ENCODE data around the gene G3BP2. TPM values are rescaled to one million over a fixed set of nuclear protein-coding genes. Genes with fewer than 3 reads are reported as not detected.
A peak's percentile ranks its signal among the peaks of the same experiment; 100 is the strongest.

Gene G3BP2
- total and polyA plus RNA-seq, 10 of the 15 experiments (the other 5 are each of a cell fraction or from before 2014, with no cell fraction given) = 22.2 to 176 (median 102) TPM

DNA sequence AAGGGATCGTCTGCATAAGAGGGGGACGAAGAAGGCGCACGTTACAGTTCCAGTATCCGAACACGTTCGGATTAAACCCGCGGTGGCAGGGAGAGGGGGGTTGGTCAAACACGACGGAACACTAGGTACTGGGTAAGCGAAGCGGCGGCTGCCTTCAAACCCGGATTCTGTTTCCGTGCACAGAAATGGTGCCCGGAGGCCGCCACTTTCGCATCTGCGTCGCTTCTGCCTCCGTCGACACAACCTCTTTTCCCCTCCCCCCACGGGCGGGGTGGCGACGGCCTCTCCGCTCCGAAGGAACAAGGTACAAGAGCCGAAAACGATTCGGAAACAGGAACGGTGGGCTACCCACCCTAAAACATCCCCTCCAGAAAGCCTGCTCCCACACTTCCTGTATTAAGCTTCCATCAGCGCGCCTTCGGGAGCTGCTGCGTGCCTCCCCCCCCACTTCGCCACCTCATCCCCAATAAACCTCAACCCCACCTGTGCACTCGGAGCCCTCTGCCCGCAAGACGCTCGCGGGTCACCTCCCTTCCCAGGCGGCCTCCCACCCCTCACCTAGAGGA, 667 bp downstream of the G3BP2 start (continued):
- TF ChIP-seq HCFC1 (IDR thresholded peaks at IDR 0.05; ENCODE audit: low read length) (no peak; the same call in 1 of the 2 replicates), IRF4 (IDR thresholded peaks at IDR 0.05; ENCODE audit: low read depth, low read length) (no peak), TAF1 (IDR thresholded peaks at IDR 0.05; ENCODE audit: borderline replicate concordance, low read depth, low read length) (peak; percentile 44; the same call in 1 of the 2 replicates), YBX1 (IDR thresholded peaks at IDR 0.05) (no peak), TCF7 (IDR thresholded peaks at IDR 0.05; ENCODE audit: borderline replicate concordance) (no peak), ZZZ3 (IDR thresholded peaks at IDR 0.05; ENCODE audit: control insufficient read depth, insufficient read length, low read depth) (no peak), ZBTB33 (IDR thresholded peaks at IDR 0.05) (no peak), KDM1A (IDR thresholded peaks at IDR 0.05; ENCODE audit: borderline replicate concordance) (no peak), FOXK2 (IDR thresholded peaks at IDR 0.05) (no peak), EZH2 (IDR thresholded peaks at IDR 0.05; ENCODE audit: borderline replicate concordance, control insufficient read depth, low read depth, low read length) (no peak), POLR2AphosphoS2 (IDR thresholded peaks at IDR 0.05; ENCODE audit: low read depth, low read length) (no peak), ZNF687 (IDR thresholded peaks at IDR 0.05) (no peak; the same call in 1 of the 2 replicates), JUNB (IDR thresholded peaks at IDR 0.05) (no peak; the same call in 1 of the 2 replicates), NR2C2 (IDR thresholded peaks at IDR 0.05; ENCODE audit: borderline replicate concordance, control insufficient read depth, insufficient read length, low read depth) (no peak)
- TF ChIP-seq, protein P1, sequence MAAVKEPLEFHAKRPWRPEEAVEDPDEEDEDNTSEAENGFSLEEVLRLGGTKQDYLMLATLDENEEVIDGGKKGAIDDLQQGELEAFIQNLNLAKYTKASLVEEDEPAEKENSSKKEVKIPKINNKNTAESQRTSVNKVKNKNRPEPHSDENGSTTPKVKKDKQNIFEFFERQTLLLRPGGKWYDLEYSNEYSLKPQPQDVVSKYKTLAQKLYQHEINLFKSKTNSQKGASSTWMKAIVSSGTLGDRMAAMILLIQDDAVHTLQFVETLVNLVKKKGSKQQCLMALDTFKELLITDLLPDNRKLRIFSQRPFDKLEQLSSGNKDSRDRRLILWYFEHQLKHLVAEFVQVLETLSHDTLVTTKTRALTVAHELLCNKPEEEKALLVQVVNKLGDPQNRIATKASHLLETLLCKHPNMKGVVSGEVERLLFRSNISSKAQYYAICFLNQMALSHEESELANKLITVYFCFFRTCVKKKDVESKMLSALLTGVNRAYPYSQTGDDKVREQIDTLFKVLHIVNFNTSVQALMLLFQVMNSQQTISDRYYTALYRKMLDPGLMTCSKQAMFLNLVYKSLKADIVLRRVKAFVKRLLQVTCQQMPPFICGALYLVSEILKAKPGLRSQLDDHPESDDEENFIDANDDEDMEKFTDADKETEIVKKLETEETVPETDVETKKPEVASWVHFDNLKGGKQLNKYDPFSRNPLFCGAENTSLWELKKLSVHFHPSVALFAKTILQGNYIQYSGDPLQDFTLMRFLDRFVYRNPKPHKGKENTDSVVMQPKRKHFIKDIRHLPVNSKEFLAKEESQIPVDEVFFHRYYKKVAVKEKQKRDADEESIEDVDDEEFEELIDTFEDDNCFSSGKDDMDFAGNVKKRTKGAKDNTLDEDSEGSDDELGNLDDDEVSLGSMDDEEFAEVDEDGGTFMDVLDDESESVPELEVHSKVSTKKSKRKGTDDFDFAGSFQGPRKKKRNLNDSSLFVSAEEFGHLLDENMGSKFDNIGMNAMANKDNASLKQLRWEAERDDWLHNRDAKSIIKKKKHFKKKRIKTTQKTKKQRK (IDR thresholded peaks at IDR 0.05; ENCODE audit: low read depth, low read length) = no peak
- TF ChIP-seq, protein P2, sequence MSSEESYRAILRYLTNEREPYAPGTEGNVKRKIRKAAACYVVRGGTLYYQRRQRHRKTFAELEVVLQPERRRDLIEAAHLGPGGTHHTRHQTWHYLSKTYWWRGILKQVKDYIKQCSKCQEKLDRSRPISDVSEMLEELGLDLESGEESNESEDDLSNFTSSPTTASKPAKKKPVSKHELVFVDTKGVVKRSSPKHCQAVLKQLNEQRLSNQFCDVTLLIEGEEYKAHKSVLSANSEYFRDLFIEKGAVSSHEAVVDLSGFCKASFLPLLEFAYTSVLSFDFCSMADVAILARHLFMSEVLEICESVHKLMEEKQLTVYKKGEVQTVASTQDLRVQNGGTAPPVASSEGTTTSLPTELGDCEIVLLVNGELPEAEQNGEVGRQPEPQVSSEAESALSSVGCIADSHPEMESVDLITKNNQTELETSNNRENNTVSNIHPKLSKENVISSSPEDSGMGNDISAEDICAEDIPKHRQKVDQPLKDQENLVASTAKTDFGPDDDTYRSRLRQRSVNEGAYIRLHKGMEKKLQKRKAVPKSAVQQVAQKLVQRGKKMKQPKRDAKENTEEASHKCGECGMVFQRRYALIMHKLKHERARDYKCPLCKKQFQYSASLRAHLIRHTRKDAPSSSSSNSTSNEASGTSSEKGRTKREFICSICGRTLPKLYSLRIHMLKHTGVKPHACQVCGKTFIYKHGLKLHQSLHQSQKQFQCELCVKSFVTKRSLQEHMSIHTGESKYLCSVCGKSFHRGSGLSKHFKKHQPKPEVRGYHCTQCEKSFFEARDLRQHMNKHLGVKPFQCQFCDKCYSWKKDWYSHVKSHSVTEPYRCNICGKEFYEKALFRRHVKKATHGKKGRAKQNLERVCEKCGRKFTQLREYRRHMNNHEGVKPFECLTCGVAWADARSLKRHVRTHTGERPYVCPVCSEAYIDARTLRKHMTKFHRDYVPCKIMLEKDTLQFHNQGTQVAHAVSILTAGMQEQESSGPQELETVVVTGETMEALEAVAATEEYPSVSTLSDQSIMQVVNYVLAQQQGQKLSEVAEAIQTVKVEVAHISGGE (CRISPR knock-in tag; IDR thresholded peaks at IDR 0.05) = 0 out of 2 replicates have a peak, but pooled peaks have one; percentile 40
